ENCODE results near the gene TMEM61.

Gene TMEM61

DNA sequence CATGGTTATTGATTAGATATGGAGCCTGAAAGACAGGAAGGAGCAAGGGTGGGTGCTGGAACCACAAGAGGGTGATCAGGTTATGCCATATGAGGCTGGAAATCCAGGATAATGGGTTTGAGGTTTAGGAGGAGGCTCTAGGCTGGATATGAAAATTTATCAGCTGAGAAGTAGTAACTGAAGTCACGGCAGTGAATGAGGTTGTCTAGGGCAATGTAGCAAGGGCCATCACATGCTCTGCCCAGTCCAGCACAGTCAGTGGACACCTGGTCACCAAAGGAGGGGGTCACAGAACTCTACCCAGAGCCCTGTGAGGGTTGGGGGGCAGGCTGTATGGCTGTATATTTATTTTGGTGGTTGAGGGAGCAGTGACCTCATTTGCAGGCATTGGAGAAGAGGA lies 10.5 kb upstream of the TMEM61 start:
- H3K79me2 ChIP-seq (ENCODE audit: low read length), result no peaks in the 10 kb centered on the region
- no peaks in the 10 kb centered on the region for H3K9me2 ChIP-seq (replicated peaks; ENCODE audit: insufficient read depth, low read length)
- no peak overlapping the region for H3K9ac ChIP-seq (ENCODE audit: low read length)
- H2AFZ ChIP-seq (ENCODE audit: low read length), result no peak overlapping the region
- no peaks in the 10 kb centered on the region for H3K36me3 ChIP-seq (replicated peaks; ENCODE audit: insufficient read depth, low read length)
- no peak overlapping the region for H3K4me2 ChIP-seq (ENCODE audit: low read depth, low read length)
- no peaks in the 10 kb centered on the region for H4K20me1 ChIP-seq (ENCODE audit: insufficient read depth, low read length)
- H3K4me3 ChIP-seq (ENCODE audit: low read length), result no peak overlapping the region
- no peak overlapping the region for H3K27ac ChIP-seq (ENCODE audit: low read length)
- TF ChIP-seq EZH2phosphoT487 (IDR thresholded peaks at IDR 0.05; ENCODE audit: low read length) (no peak), EZH2 (optimal IDR thresholded peaks at IDR 0.05; ENCODE audit: low read depth, low read length) (no peak)
- TF ChIP-seq, protein P1, sequence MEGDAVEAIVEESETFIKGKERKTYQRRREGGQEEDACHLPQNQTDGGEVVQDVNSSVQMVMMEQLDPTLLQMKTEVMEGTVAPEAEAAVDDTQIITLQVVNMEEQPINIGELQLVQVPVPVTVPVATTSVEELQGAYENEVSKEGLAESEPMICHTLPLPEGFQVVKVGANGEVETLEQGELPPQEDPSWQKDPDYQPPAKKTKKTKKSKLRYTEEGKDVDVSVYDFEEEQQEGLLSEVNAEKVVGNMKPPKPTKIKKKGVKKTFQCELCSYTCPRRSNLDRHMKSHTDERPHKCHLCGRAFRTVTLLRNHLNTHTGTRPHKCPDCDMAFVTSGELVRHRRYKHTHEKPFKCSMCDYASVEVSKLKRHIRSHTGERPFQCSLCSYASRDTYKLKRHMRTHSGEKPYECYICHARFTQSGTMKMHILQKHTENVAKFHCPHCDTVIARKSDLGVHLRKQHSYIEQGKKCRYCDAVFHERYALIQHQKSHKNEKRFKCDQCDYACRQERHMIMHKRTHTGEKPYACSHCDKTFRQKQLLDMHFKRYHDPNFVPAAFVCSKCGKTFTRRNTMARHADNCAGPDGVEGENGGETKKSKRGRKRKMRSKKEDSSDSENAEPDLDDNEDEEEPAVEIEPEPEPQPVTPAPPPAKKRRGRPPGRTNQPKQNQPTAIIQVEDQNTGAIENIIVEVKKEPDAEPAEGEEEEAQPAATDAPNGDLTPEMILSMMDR (IDR thresholded peaks at IDR 0.05; ENCODE audit: low read length), result no peak
- no peak for DNase-seq
- H3K9me3 ChIP-seq (replicated peaks; ENCODE audit: insufficient read depth, low read length), result no peaks in the 10 kb centered on the region
- no peaks in the 10 kb centered on the region for H3F3A ChIP-seq (ENCODE audit: insufficient read depth, low read length)
- no peaks in the 10 kb centered on the region for H3K27me3 ChIP-seq (replicated peaks; ENCODE audit: insufficient read depth, low read length)
- peaks cover 12% of the 10 kb centered on the region for H3K4me1 ChIP-seq (ENCODE audit: low read length)

DNA sequence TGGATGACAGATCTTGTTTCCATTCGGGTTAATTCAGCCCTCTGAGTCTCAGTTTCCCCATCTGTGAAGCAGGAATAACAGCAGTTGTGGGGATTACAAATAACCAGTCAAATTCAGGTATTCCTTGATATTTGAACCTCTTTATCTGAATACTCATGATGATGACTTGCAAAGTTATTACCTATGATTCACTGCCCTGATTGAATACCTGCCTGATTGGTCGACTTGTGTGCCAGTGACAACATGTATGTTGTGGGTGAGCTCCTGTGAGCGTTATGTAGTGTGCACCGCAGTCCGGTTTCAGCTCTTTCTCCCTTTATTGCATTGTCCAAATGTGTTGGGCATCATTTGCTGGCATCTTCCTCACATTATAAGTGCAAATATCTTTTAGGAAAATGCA lies 9.5 kb upstream of the TMEM61 start:
- Histone ChIP-seq H3K79me2 (ENCODE audit: low read length) (no peaks in the 10 kb centered on the region), H3K36me3 (replicated peaks; ENCODE audit: insufficient read depth, low read length) (no peaks in the 10 kb centered on the region), H3K4me2 (ENCODE audit: low read depth, low read length) (no peak overlapping the region), H3K27ac (ENCODE audit: low read length) (no peak overlapping the region), H4K20me1 (ENCODE audit: insufficient read depth, low read length) (no peaks in the 10 kb centered on the region), H3K9me3 (replicated peaks; ENCODE audit: insufficient read depth, low read length) (no peaks in the 10 kb centered on the region), H3K27me3 (replicated peaks; ENCODE audit: insufficient read depth, low read length) (no peaks in the 10 kb centered on the region), H3K4me3 (ENCODE audit: low read length) (no peak overlapping the region), H3K4me1 (ENCODE audit: low read length) (peaks cover 8% of the 10 kb centered on the region), H3K9me2 (replicated peaks; ENCODE audit: insufficient read depth, low read length) (no peaks in the 10 kb centered on the region), H2AFZ (ENCODE audit: low read length) (no peak overlapping the region), H3K9ac (ENCODE audit: low read length) (no peak overlapping the region), H3F3A (ENCODE audit: insufficient read depth, low read length) (no peaks in the 10 kb centered on the region)
- TF ChIP-seq EZH2 (optimal IDR thresholded peaks at IDR 0.05; ENCODE audit: low read depth, low read length) (no peak), EZH2phosphoT487 (IDR thresholded peaks at IDR 0.05; ENCODE audit: low read length) (no peak)
- TF ChIP-seq, protein P1 (IDR thresholded peaks at IDR 0.05; ENCODE audit: low read length), result no peak
- DNase-seq, result no peak

DNA sequence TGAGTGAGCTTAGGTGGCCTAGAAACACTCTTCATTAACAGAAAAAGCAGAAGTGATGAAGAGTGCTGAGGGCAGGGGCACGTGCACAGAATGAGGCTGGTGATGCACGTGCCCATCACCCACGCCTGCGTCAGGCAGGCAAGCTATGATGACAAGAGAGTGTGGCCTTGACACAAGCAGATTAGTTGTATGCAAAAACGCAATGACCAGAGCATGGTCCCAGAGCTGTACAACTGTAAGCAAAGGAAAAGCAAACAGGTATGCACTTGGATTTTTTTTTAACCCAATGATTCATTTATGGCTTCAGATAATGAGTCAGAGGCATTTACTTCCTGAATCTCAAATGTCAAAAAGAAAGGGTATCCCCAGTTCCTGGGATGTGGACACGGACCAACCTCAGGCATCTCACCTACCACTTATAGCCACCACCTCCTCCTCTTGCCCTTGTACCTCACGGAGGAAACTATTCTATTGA lies 9.1 kb upstream of the TMEM61 start:
- Histone ChIP-seq H2AFZ (ENCODE audit: low read length) (no peak overlapping the region), H3K9me3 (replicated peaks; ENCODE audit: insufficient read depth, low read length) (no peaks in the 10 kb centered on the region), H3F3A (ENCODE audit: insufficient read depth, low read length) (no peaks in the 10 kb centered on the region), H3K36me3 (replicated peaks; ENCODE audit: insufficient read depth, low read length) (no peaks in the 10 kb centered on the region), H3K4me2 (ENCODE audit: low read depth, low read length) (no peak overlapping the region), H3K4me1 (ENCODE audit: low read length) (peaks cover 4% of the 10 kb centered on the region; the same call in 1 of the 2 replicates), H3K27me3 (replicated peaks; ENCODE audit: insufficient read depth, low read length) (no peaks in the 10 kb centered on the region), H3K9me2 (replicated peaks; ENCODE audit: insufficient read depth, low read length) (no peaks in the 10 kb centered on the region), H3K79me2 (ENCODE audit: low read length) (no peaks in the 10 kb centered on the region), H4K20me1 (ENCODE audit: insufficient read depth, low read length) (no peaks in the 10 kb centered on the region), H3K27ac (ENCODE audit: low read length) (no peak overlapping the region), H3K4me3 (ENCODE audit: low read length) (no peak overlapping the region), H3K9ac (ENCODE audit: low read length) (no peak overlapping the region)
- no peak for DNase-seq
- TF ChIP-seq EZH2phosphoT487 (IDR thresholded peaks at IDR 0.05; ENCODE audit: low read length) (no peak), EZH2 (optimal IDR thresholded peaks at IDR 0.05; ENCODE audit: low read depth, low read length) (no peak)
- TF ChIP-seq, protein P1 (IDR thresholded peaks at IDR 0.05; ENCODE audit: low read length), result no peak
